ENCODE measurements around the gene TAF12.
A peak's percentile ranks its signal among the peaks of the same experiment; 100 is the strongest.
"Not testable (repeated sequence)": the region's sequence is repeated elsewhere in the genome, so short reads cannot be mapped to it uniquely, and the experiment has no call there.

TAF12 gene

GRCh38 chr1:28601696-28602095, 41.2 kb downstream of the TAF12 start:
- peak overlapping the region; percentile 23; the same call in 1 of the 2 replicates for H3K4me3 ChIP-seq (ENCODE audit: low read depth, low read length)

GRCh38 chr1:28596276-28596675, 46.6 kb downstream of the TAF12 start:
- CTCF ChIA-PET = interaction anchor here (1.4 kb wide), 1 partner anchor 187 kb away, joined by 3 read pairs; no protein-coding TSS in a partner anchor

More at GRCh38 chr1:28601696-28602095, 41.2 kb downstream of the TAF12 start:
- no peak for TF ChIP-seq CTCF (IDR thresholded peaks at IDR 0.05; ENCODE audit: insufficient read depth, low read length, missing control alignments)
- POLR2A ChIA-PET = interaction anchor here (0.6 to 5.2 kb wide), 5 partner anchors 21 to 353 kb away, joined by 3 to 56 read pairs (median 26); no protein-coding TSS in a partner anchor
- peak; percentile 83 for DNase-seq (ENCODE audit: low read depth, low spot score)
- CTCF ChIA-PET = interaction anchor here (0.6 to 7.0 kb wide), 30 partner anchors 9 to 512 kb away, joined by 3 to 144 read pairs (median 8); partner anchors contain the start of genes ATP5IF1, MED18, RAB42 and TAF12

GRCh38 chr1:28595412-28596191, 47.3 kb downstream of the TAF12 start:
- ChIA-PET CTCF (interaction anchor here (1.4 kb wide), 1 partner anchor 186 kb away, joined by 3 read pairs; no protein-coding TSS in a partner anchor), POLR2A (no interaction called here)
- no peak overlapping the region for H3K4me3 ChIP-seq (ENCODE audit: low read depth, low read length)
- TF ChIP-seq CTCF (IDR thresholded peaks at IDR 0.05; ENCODE audit: insufficient read depth, low read length, missing control alignments) = no peak
- no peak for DNase-seq (ENCODE audit: low read depth, low spot score)

More at GRCh38 chr1:28596276-28596675, 46.6 kb downstream of the TAF12 start:
- POLR2A ChIA-PET = interaction anchor here (0.5 to 0.6 kb wide), 2 partner anchors 33 to 587 kb away, joined by 3 read pairs; no protein-coding TSS in a partner anchor
- DNase-seq (ENCODE audit: low read depth, low spot score); H3K4me3 ChIP-seq (ENCODE audit: low read depth, low read length): not testable (repeated sequence)

- DNase-seq (ENCODE audit: low read depth, low spot score); POLR2A ChIA-PET; H3K4me3 ChIP-seq (ENCODE audit: low read depth, low read length); CTCF ChIA-PET: not testable (repeated sequence)
These were observed 48.0 kb downstream of the TAF12 start for GRCh38 chr1:28594686-28595411.

- CTCF ChIA-PET; H3K4me3 ChIP-seq (ENCODE audit: low read depth, low read length); POLR2A ChIA-PET; DNase-seq (ENCODE audit: low read depth, low spot score): not testable (repeated sequence)
These were observed 48.9 kb downstream of the TAF12 start for GRCh38 chr1:28593988-28594356.

- TF ChIP-seq CTCF (IDR thresholded peaks at IDR 0.05; ENCODE audit: insufficient read depth, low read length, missing control alignments) = no peak
- ChIA-PET POLR2A (interaction anchor here (0.6 to 1.4 kb wide), 3 partner anchors 11 to 307 kb away, joined by 3 to 14 read pairs (median 4); no protein-coding TSS in a partner anchor), CTCF (interaction anchor here (1.1 to 1.4 kb wide), 4 partner anchors 9 to 233 kb away, joined by 4 to 10 read pairs (median 6); no protein-coding TSS in a partner anchor)
- peak overlapping the region; percentile 63 for H3K4me3 ChIP-seq (ENCODE audit: low read depth, low read length)
- DNase-seq (ENCODE audit: low read depth, low spot score) = no peak
These were observed 50.4 kb downstream of the TAF12 start for GRCh38 chr1:28592321-28593071.

- CTCF ChIA-PET = interaction anchor here (1.4 to 1.9 kb wide), 2 partner anchors 10 to 11 kb away, joined by 8 to 12 read pairs; no protein-coding TSS in a partner anchor
- DNase-seq (ENCODE audit: low read depth, low spot score) = no peak
- peak within 1 kb of the TSS; percentile 63 for H3K4me3 ChIP-seq (ENCODE audit: low read depth, low read length)
- no peak for TF ChIP-seq CTCF (IDR thresholded peaks at IDR 0.05; ENCODE audit: insufficient read depth, low read length, missing control alignments)
- POLR2A ChIA-PET = interaction anchor here (1.4 to 2.0 kb wide), 2 partner anchors 10 kb away, joined by 14 to 18 read pairs; no protein-coding TSS in a partner anchor
These were observed 51.1 kb downstream of the TAF12 start, which contains the start of gene RAB42 for GRCh38 chr1:28591708-28592320. TSS of gene RAB42 (plus strand) at chr1:28592265. CDS start at chr1:28592512, 247 bp downstream.

- H3K4me3 ChIP-seq (ENCODE audit: low read depth, low read length); POLR2A ChIA-PET; DNase-seq (ENCODE audit: low read depth, low spot score): not testable (repeated sequence)
- CTCF ChIA-PET = interaction anchor here (1.6 kb wide), 1 partner anchor 15 kb away, joined by 3 read pairs; no protein-coding TSS in a partner anchor
These were observed 56.1 kb downstream of the TAF12 start for GRCh38 chr1:28586585-28587391.

All from AG04449 (cell line).